GM19193 (cell line): ENCODE data around the gene SLC22A7.

Source experiments
- POLR2A ChIP-seq: IDR thresholded peaks from 4 replicates; pipeline ENCODE4 v1.6.1; 2011; ENCODE audit not compliant: insufficient read depth, insufficient read length; ENCODE audit errors: extremely low read depth

SLC22A7 gene

GRCh38 chr6:43261198-43261597, 36.9 kb upstream of the SLC22A7 start:
- no peak for TF ChIP-seq POLR2A

GRCh38 chr6:43262000-43262779, 35.9 kb upstream of the SLC22A7 start:
- TF ChIP-seq POLR2A: no peak

GRCh38 chr6:43262780-43263313, 35.2 kb upstream of the SLC22A7 start:
- no peak for TF ChIP-seq POLR2A

- TF ChIP-seq POLR2A: no peak
Observed at GRCh38 chr6:43263314-43264178, 34.5 kb upstream of the SLC22A7 start.

GRCh38 chr6:43264599-43265145, 33.4 kb upstream of the SLC22A7 start:
- TF ChIP-seq POLR2A: no peak

- TF ChIP-seq POLR2A: no peak
Observed at GRCh38 chr6:43265564-43265963, 32.5 kb upstream of the SLC22A7 start.

GRCh38 chr6:43267619-43268354, 30.3 kb upstream of the SLC22A7 start:
- TF ChIP-seq POLR2A: no peak

- no peak for TF ChIP-seq POLR2A
Observed at GRCh38 chr6:43268355-43268700, 29.7 kb upstream of the SLC22A7 start.

GRCh38 chr6:43268782-43269272, 29.2 kb upstream of the SLC22A7 start:
- TF ChIP-seq POLR2A: no peak

GRCh38 chr6:43269273-43270007, 28.6 kb upstream of the SLC22A7 start:
- TF ChIP-seq POLR2A: no peak

GRCh38 chr6:43271103-43271815, 26.8 kb upstream of the SLC22A7 start:
- TF ChIP-seq POLR2A: no peak

- TF ChIP-seq POLR2A: no peak
Observed at GRCh38 chr6:43271944-43272343, 26.1 kb upstream of the SLC22A7 start.

GRCh38 chr6:43273707-43274106, 24.4 kb upstream of the SLC22A7 start:
- no peak for TF ChIP-seq POLR2A

- no peak for TF ChIP-seq POLR2A
Observed at GRCh38 chr6:43274127-43274915, 23.7 kb upstream of the SLC22A7 start.
